Naive thymus-derived CD8-positive, alpha-beta T cell (primary cell): ENCODE data around the gene OR52B6. TPM values are rescaled to one million over a fixed set of nuclear protein-coding genes. Genes with fewer than 3 reads are reported as not detected.
"Not testable (repeated sequence)": the region's sequence is repeated elsewhere in the genome, so short reads cannot be mapped to it uniquely, and the experiment has no call there.

Experiments
- ATAC-seq, 2 donors: fragments of 150-1000 bp; cut with Tn5 transposase in 1 of 2; sonication (Bioruptor Pico), chemical (Tn5 transposase) in 1 of 2; 1 replicate in 1 of 2; 2 replicates in 1 of 2; pipeline ENCODE4 v1.10.0; 2021; ENCODE audit warnings: mild to moderate bottlenecking in 2 of 2, moderate library complexity in 2 of 2
- POLR2A ChIA-PET: fragments of 350-600 bp; sonication (Branson Sonifier 250); formaldehyde crosslinking; loops from one replicate; lab custom pipeline; 2021; ENCODE audit warnings: antibody characterized with exemption; lab: Charles Lee
- DNase-seq, 10 donors: peaks; one replicate each; pipeline versions ENCODE4 v3.0.0 to v3.0.0-alpha.2; 2020 to 2022
- H3K27ac Mint-ChIP-seq, 10 donors: one replicate each; pipeline ENCODE4 v1.8.0; 2020 to 2022; ENCODE audit warnings: mild to moderate bottlenecking in 10 of 10, mixed read lengths in 10 of 10, moderate library complexity in 4 of 10, inconsistent platforms in 1 of 10
- H3K27me3 Mint-ChIP-seq, 5 donors: one replicate each; pipeline ENCODE4 v1.8.0; 2021 to 2022; ENCODE audit warnings: mixed read lengths in 5 of 5
- H3K36me3 Mint-ChIP-seq, 3 donors: one replicate each; pipeline ENCODE4 v1.8.0; 2020 to 2022; ENCODE audit warnings: mixed read lengths in 3 of 3, mild to moderate bottlenecking in 2 of 3, inconsistent platforms in 1 of 3
- H3K4me1 Mint-ChIP-seq, 4 donors: one replicate each; pipeline ENCODE4 v1.8.0; 2021 to 2022; ENCODE audit warnings: mixed read lengths in 4 of 4
- H3K4me3 Mint-ChIP-seq, 10 donors: one replicate each; pipeline ENCODE4 v1.8.0; 2020 to 2022; ENCODE audit warnings: mild to moderate bottlenecking in 10 of 10, mixed read lengths in 10 of 10, moderate library complexity in 6 of 10, inconsistent platforms in 1 of 10
- H3K9me3 Mint-ChIP-seq, 9 donors: one replicate each; pipeline ENCODE4 v1.8.0; 2020 to 2022; ENCODE audit warnings: mixed read lengths in 9 of 9, mild to moderate bottlenecking in 3 of 9, inconsistent platforms in 1 of 9, moderate library complexity in 1 of 9
- polyA plus RNA-seq, 3 donors: library from polyadenylated mRNA; unstranded; fragments of 300-500 nt; fragmentation: Illumina TruSeq; gene quantifications; one replicate each; pipeline ENCODE4 v1.2.3, GENCODE V29; 2021
- total RNA-seq, 8 experiments: library from RNA in 2 of 8; stranded (reverse) in 2 of 8; gene quantifications; one replicate each; pipeline ENCODE4 v1.2.3 and lab custom pipeline; 2021 to 2026

The OR52B6 gene
- total and polyA plus RNA-seq, 5 experiments from 2014 or later = not detected

- H3K4me1 Mint-ChIP-seq = peaks cover 2 to 6% (median 5%) of the 10 kb centered on the region in 4 donors
- ATAC-seq = no peak
- peaks cover 0 to 11% (median 2%) of the 10 kb centered on the region in 5 donors for H3K27me3 Mint-ChIP-seq
- no peak overlapping the region for H3K27ac Mint-ChIP-seq
- H3K9me3 Mint-ChIP-seq = peaks cover 0 to 13% (median 0%) of the 10 kb centered on the region in 9 donors
- H3K4me3 Mint-ChIP-seq = no peak overlapping the region
- H3K36me3 Mint-ChIP-seq = peaks cover 0 to 7% (median 5%) of the 10 kb centered on the region in 3 donors
- no peak for DNase-seq
- POLR2A ChIA-PET = no interaction called here
Observed at GRCh38 chr11:5564259-5565019, 16.2 kb upstream of the OR52B6 start.

- Mint-ChIP-seq H3K36me3 (no peaks in the 10 kb centered on the region), H3K27ac (no peak overlapping the region), H3K9me3 (no peaks in the 10 kb centered on the region), H3K4me3 (no peak overlapping the region), H3K27me3 (peaks cover 0 to 8% (median 1%) of the 10 kb centered on the region in 5 donors), H3K4me1 (no peaks in the 10 kb centered on the region)
- POLR2A ChIA-PET = no interaction called here
- ATAC-seq (no peak), DNase-seq (no peak)
Observed at GRCh38 chr11:5574654-5575053, 6.0 kb upstream of the OR52B6 start.

GRCh38 chr11:5575152-5575551, 5.5 kb upstream of the OR52B6 start:
- DNase-seq (no peak), ATAC-seq (no peak)
- Mint-ChIP-seq H3K36me3 (no peaks in the 10 kb centered on the region), H3K27ac (no peak overlapping the region), H3K4me3 (no peak overlapping the region), H3K27me3 (peaks cover 0 to 8% (median 1%) of the 10 kb centered on the region in 5 donors), H3K4me1 (no peaks in the 10 kb centered on the region), H3K9me3 (no peaks in the 10 kb centered on the region)
- POLR2A ChIA-PET = no interaction called here

GRCh38 chr11:5577101-5577500, 3.6 kb upstream of the OR52B6 start:
- Mint-ChIP-seq H3K4me1 (no peaks in the 10 kb centered on the region), H3K27me3 (peaks cover 0 to 3% (median 1%) of the 10 kb centered on the region in 5 donors), H3K36me3 (no peaks in the 10 kb centered on the region), H3K4me3 (no peak overlapping the region), H3K9me3 (no peaks in the 10 kb centered on the region), H3K27ac (no peak overlapping the region)
- POLR2A ChIA-PET = no interaction called here
- DNase-seq (no peak), ATAC-seq (no peak)

GRCh38 chr11:5581014-5581413, 337 bp downstream of the OR52B6 start:
- ATAC-seq = no peak
- POLR2A ChIA-PET = no interaction called here
- Mint-ChIP-seq H3K9me3 (peaks cover 0 to 5% (median 0%) of the 10 kb centered on the region in 9 donors), H3K27ac (no peak overlapping the region), H3K27me3 (peaks cover 0 to 4% (median 2%) of the 10 kb centered on the region in 5 donors), H3K36me3 (peaks cover 0 to 6% (median 5%) of the 10 kb centered on the region in 3 donors), H3K4me3 (no peak overlapping the region), H3K4me1 (no peaks in the 10 kb centered on the region)
- no peak for DNase-seq

GRCh38 chr11:5584458-5584857, 3.8 kb downstream of the OR52B6 start:
- DNase-seq, H3K4me3 Mint-ChIP-seq, H3K36me3 Mint-ChIP-seq, H3K4me1 Mint-ChIP-seq, H3K27ac Mint-ChIP-seq, H3K27me3 Mint-ChIP-seq, H3K9me3 Mint-ChIP-seq, POLR2A ChIA-PET, ATAC-seq: not testable (repeated sequence)

GRCh38 chr11:5589906-5590305, 9.2 kb downstream of the OR52B6 start:
- H3K4me3 Mint-ChIP-seq, H3K27me3 Mint-ChIP-seq, DNase-seq, POLR2A ChIA-PET, ATAC-seq, H3K27ac Mint-ChIP-seq, H3K36me3 Mint-ChIP-seq, H3K9me3 Mint-ChIP-seq, H3K4me1 Mint-ChIP-seq: not testable (repeated sequence)

GRCh38 chr11:5591613-5592012, 10.9 kb downstream of the OR52B6 start:
- ATAC-seq (no peak), DNase-seq (no peak)
- Mint-ChIP-seq H3K27ac (no peak overlapping the region), H3K9me3 (no peaks in the 10 kb centered on the region), H3K4me3 (no peak overlapping the region), H3K36me3 (peaks cover 0 to 4% (median 3%) of the 10 kb centered on the region in 3 donors), H3K4me1 (peaks cover 4 to 9% (median 6%) of the 10 kb centered on the region in 4 donors), H3K27me3 (peaks cover 0 to 5% (median under 1%) of the 10 kb centered on the region in 5 donors)
- POLR2A ChIA-PET = interaction anchor here (0.6 kb wide), 1 partner anchor 42 kb away, joined by 3 read pairs; no protein-coding TSS in a partner anchor

- Mint-ChIP-seq H3K27me3 (peaks cover 0 to 9% (median 4%) of the 10 kb centered on the region in 5 donors), H3K36me3 (no peaks in the 10 kb centered on the region), H3K4me1 (peaks cover 5 to 13% (median 10%) of the 10 kb centered on the region in 4 donors), H3K9me3 (no peaks in the 10 kb centered on the region), H3K27ac (peak overlapping the region in 2 of 10 donors; percentile 49 to 73), H3K4me3 (no peak overlapping the region)
- DNase-seq = no peak
- POLR2A ChIA-PET = interaction anchor here (0.8 kb wide), 1 partner anchor 13 kb away, joined by 4 read pairs; no protein-coding TSS in a partner anchor
- ATAC-seq = no peak
Observed at GRCh38 chr11:5592615-5593014, 11.9 kb downstream of the OR52B6 start.

GRCh38 chr11:5593146-5593545, 12.5 kb downstream of the OR52B6 start:
- Mint-ChIP-seq H3K4me3 (no peak overlapping the region), H3K36me3 (no peaks in the 10 kb centered on the region), H3K9me3 (no peaks in the 10 kb centered on the region), H3K4me1 (peaks cover 5 to 13% (median 10%) of the 10 kb centered on the region in 4 donors), H3K27ac (peak overlapping the region in 1 of 10 donors; percentile 49), H3K27me3 (peaks cover 0 to 15% (median 4%) of the 10 kb centered on the region in 5 donors)
- POLR2A ChIA-PET = interaction anchor here (0.8 kb wide), 1 partner anchor 14 kb away, joined by 4 read pairs; no protein-coding TSS in a partner anchor
- DNase-seq (no peak), ATAC-seq (no peak)

- ATAC-seq = no peak
- POLR2A ChIA-PET = no interaction called here
Observed at GRCh38 chr11:5596607-5597201, 16.0 kb downstream of the OR52B6 start, which contains the start of gene TRIM6. Gene TRIM6 (plus strand): TSS chr11:5596637. CDS start chr11:5596898, 261 bp downstream.

GRCh38 chr11:5597953-5598352, 17.3 kb downstream of the OR52B6 start:
- DNase-seq (no peak), ATAC-seq (no peak)
- H3K9me3 Mint-ChIP-seq = no peaks in the 10 kb centered on the region
- H3K36me3 Mint-ChIP-seq = no peaks in the 10 kb centered on the region
- POLR2A ChIA-PET = no interaction called here
- peak overlapping the region in 1 of 10 donors; percentile 40 for H3K27ac Mint-ChIP-seq
- peaks cover 0 to 16% (median 8%) of the 10 kb centered on the region in 5 donors for H3K27me3 Mint-ChIP-seq
- peak overlapping the region in 2 of 10 donors; percentile 34 to 47 for H3K4me3 Mint-ChIP-seq
- H3K4me1 Mint-ChIP-seq = peaks cover 5 to 13% (median 10%) of the 10 kb centered on the region in 4 donors

More at GRCh38 chr11:5596607-5597201, 16.0 kb downstream of the OR52B6 start, which contains the start of gene TRIM6:
- Mint-ChIP-seq H3K36me3 (no peaks in the 10 kb centered on the region), H3K4me1 (peaks cover 5 to 13% (median 10%) of the 10 kb centered on the region in 4 donors), H3K4me3 (peak within 1 kb of the TSS; percentile 77 to 90 (median 84)), H3K27ac (peak within 1 kb of the TSS in 6 of 10 donors; percentile 19 to 88 (median 51)), H3K9me3 (no peaks in the 10 kb centered on the region), H3K27me3 (peaks cover 0 to 16% (median 8%) of the 10 kb centered on the region in 5 donors)
- DNase-seq = peak in 2 of 10 donors; percentile 3 to 5
